GM21737 (cell line): ENCODE results near the gene RNF38.
"Not testable (repeated sequence)": the region's sequence is repeated elsewhere in the genome, so short reads cannot be mapped to it uniquely, and the experiment has no call there.

Source experiments
- ATAC-seq: cut with Tn5 transposase; IDR thresholded peaks from one replicate; pipeline ENCODE4 v1.9.1; 2021; ENCODE audit warnings: mild to moderate bottlenecking, moderate library complexity; ENCODE audit not compliant: unreplicated experiment

Gene RNF38

GRCh38 chr9:36297798-36298197 is 102.3 kb downstream of the RNF38 start:
- no peak for ATAC-seq

GRCh38 chr9:36294996-36295395 is 105.1 kb downstream of the RNF38 start:
- ATAC-seq, result not testable (repeated sequence)

GRCh38 chr9:36293918-36294317 is 106.2 kb downstream of the RNF38 start:
- ATAC-seq, result no peak

- ATAC-seq, result no peak
Observed at GRCh38 chr9:36293171-36293570, 106.9 kb downstream of the RNF38 start.

GRCh38 chr9:36292641-36293040 is 107.4 kb downstream of the RNF38 start:
- no peak for ATAC-seq

GRCh38 chr9:36290996-36291395 is 109.1 kb downstream of the RNF38 start:
- no peak for ATAC-seq

- no peak for ATAC-seq
Observed at GRCh38 chr9:36289836-36290435, 110.1 kb downstream of the RNF38 start.

- ATAC-seq, result no peak
Observed at GRCh38 chr9:36288070-36288469, 112.0 kb downstream of the RNF38 start.
